Activated T-helper 2 cell treated with anti-CD3 and anti-CD28 coated beads, Interferon-gamma antibody, Interleukin-2, Interleukin-4, amounts not matched to agents 10 μg/mL and 5 μg/mL and 100 μg/mL, durations not matched to agents 14 hours and 24 hours and 36 hours (primary cell): ENCODE measurements around the gene TUBA3C. TPM values are rescaled to one million over a fixed set of nuclear protein-coding genes. Genes with fewer than 3 reads are reported as not detected.

Experiments
- DNase-seq: peaks from one replicate; pipeline ENCODE4 v3.0.0; 2021; ENCODE audit warnings: low spot score
- H3K27ac Mint-ChIP-seq: one replicate; pipeline ENCODE4 v1.8.0; 2021; ENCODE audit warnings: mixed read lengths
- H3K27me3 Mint-ChIP-seq: one replicate; pipeline ENCODE4 v1.8.0; 2021; ENCODE audit warnings: low read depth, mixed read lengths
- H3K36me3 Mint-ChIP-seq: one replicate; pipeline ENCODE4 v1.8.0; 2021; ENCODE audit warnings: low read depth, mixed read lengths
- H3K4me1 Mint-ChIP-seq: one replicate; pipeline ENCODE4 v1.8.0; 2021; ENCODE audit warnings: low read depth, mixed read lengths
- H3K4me3 Mint-ChIP-seq: one replicate; pipeline ENCODE4 v1.8.0; 2021; ENCODE audit warnings: low read depth, mild to moderate bottlenecking, moderate library complexity, mixed read lengths
- H3K9me3 Mint-ChIP-seq: one replicate; pipeline ENCODE4 v1.8.0; 2021; ENCODE audit warnings: mixed read lengths
- intact Hi-C: fragments of 100-400 bp; cut with micrococcal nuclease; formaldehyde crosslinking; loops from one replicate; pipeline ENCODE4 v1.15.1; 2023
- total RNA-seq: library from RNA; stranded (reverse); gene quantifications from 2 replicates; pipeline ENCODE4 v1.2.3, GENCODE V29; 2022

TUBA3C gene
- total RNA-seq, 1 donor from 2014 or later: not detected

DNA sequence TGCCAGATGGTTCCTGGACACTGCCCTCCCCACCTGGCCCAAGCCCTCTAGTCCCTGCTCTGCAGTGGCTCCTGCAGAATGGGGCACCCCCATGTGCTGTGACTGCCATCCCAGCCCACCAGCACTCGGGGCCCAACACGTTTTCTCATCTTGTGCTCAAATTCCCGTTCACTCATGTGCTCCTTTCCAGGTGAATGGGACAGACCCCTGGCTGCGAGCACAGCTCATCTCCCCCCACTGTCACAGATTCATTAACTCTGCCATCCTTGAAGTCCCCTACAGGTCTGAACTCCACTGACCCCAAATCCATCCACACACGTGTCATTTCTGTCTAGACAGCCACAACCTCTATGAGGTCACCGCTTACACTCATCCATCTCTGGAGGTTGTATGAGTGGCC is 23.6 kb downstream of the TUBA3C start:
- intact Hi-C loops: no loop called here
- Mint-ChIP-seq H3K27ac (no peak overlapping the region), H3K27me3 (no peaks in the 10 kb centered on the region), H3K36me3 (no peaks in the 10 kb centered on the region), H3K9me3 (no peaks in the 10 kb centered on the region), H3K4me3 (no peak overlapping the region), H3K4me1 (no peaks in the 10 kb centered on the region)
- DNase-seq: no peak

DNA sequence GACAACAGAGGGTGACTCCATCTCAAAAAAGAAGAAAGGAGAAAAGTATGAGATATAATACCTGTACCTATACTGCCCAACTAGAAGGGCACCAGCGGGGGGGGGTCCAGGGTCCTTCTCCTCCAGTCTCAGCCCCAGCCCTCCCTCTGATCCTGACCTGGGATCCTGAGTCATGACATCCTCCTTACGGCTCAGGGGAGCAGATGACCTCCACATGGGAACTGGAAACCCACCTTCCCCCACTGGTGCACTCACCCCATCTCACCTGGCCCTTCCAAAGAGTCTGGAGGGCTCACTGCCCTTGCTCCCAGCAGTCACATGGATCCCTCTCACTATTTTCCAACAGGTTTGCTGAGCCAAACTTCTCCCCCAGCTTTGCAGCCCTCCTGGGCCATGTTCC is 24.2 kb downstream of the TUBA3C start:
- intact Hi-C loops: no loop called here
- Mint-ChIP-seq H3K9me3 (no peaks in the 10 kb centered on the region), H3K36me3 (no peaks in the 10 kb centered on the region), H3K27me3 (no peaks in the 10 kb centered on the region), H3K4me3 (no peak overlapping the region), H3K4me1 (no peaks in the 10 kb centered on the region), H3K27ac (no peak overlapping the region)
- DNase-seq: no peak

DNA sequence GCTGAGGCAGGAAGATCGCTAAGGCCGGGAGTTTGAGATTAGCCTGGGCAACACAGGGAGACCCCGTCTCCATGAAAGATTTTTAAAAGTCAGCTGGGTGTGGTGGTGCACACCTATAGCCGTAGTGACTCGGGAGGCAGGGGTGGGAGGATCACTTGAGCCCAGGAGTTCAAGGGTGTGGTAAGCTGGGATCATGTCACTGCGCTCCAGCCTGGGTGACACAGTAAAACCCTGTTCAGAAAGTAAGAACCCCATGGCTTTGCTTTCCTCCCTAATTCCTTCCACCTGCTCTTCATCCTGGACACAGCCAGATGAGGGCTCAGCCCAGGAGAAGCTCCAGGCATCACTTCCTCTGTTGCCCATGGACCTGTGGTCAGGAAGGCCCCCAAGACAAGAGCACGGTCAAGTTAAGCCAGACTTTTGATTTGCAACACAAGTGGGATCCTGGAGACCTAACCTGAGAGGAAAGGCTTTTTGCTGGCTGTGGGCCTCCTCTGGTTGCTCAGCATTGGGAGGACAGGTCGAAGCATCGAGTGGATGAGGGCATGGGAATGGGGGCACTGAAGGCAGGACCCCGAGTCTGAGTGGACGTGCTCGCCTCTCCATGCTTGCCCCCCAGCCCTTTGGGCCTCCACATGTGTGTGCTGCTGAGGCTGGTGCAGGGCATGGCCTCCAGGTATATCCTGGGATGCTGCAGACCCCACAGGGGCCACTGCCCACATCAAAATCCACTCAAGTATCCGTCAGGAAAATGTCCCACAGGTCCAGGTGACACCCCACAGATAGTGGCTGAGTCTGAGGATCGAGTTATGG is 25.4 kb downstream of the TUBA3C start:
- Mint-ChIP-seq H3K4me3 (no peak overlapping the region), H3K27me3 (no peaks in the 10 kb centered on the region), H3K27ac (no peak overlapping the region), H3K4me1 (no peaks in the 10 kb centered on the region), H3K36me3 (no peaks in the 10 kb centered on the region), H3K9me3 (no peaks in the 10 kb centered on the region)
- intact Hi-C loops: no loop called here
- DNase-seq: no peak

DNA sequence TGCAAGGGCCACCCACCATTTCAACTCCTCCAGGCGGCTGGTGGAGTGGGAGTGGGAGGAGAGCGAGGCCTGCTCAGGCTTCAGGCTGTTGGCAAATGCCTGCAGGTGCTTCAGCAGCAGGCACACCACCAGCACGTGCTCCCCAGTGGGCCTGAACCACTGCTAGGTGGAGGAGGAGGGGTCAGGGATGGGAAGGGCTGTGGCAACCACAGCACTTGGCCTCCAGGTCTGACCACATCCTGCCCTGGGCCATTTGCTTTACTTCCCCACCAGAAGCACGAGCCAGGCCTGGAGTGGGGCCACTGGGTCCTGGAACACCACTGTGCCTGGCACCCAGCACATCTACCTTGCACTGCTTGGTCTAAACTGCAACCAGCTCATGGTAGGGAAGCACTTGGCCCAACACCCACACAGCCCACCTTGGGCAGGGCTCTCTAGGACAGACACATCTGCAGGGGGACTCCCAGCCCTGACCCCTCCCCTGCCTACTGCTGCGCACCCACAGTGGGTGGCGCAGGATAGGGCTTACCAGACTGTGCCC is 26.2 kb downstream of the TUBA3C start:
- no peaks in the 10 kb centered on the region for H3K9me3 Mint-ChIP-seq
- H3K4me3 Mint-ChIP-seq: no peak overlapping the region
- no peak for DNase-seq
- no peaks in the 10 kb centered on the region for H3K36me3 Mint-ChIP-seq
- no peak overlapping the region for H3K27ac Mint-ChIP-seq
- intact Hi-C loops: no loop called here
- no peaks in the 10 kb centered on the region for H3K27me3 Mint-ChIP-seq
- no peaks in the 10 kb centered on the region for H3K4me1 Mint-ChIP-seq

DNA sequence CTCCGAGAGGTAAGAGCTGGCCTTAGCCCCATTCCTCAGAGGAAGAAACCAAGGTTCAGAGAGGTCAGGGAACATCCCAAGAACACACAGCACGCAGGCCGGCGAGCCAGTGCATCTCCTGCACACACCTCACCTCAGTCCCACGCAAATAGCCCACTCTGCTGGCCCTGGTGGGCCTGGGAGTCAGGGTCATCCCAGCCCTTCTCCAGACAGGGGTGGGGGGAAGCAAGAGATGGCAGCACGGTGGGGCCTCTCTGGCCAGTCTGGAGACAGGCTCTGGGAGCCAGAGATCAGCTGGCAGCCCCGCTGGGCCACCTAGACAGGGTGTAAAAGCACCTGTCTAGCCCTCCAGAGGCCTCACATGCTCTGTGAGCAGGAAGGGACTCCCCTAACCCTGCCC is 26.8 kb downstream of the TUBA3C start:
- Mint-ChIP-seq H3K4me3 (no peak overlapping the region), H3K9me3 (no peaks in the 10 kb centered on the region), H3K27me3 (no peaks in the 10 kb centered on the region), H3K36me3 (no peaks in the 10 kb centered on the region), H3K27ac (no peak overlapping the region), H3K4me1 (no peaks in the 10 kb centered on the region)
- DNase-seq: no peak
- intact Hi-C loops: no loop called here

DNA sequence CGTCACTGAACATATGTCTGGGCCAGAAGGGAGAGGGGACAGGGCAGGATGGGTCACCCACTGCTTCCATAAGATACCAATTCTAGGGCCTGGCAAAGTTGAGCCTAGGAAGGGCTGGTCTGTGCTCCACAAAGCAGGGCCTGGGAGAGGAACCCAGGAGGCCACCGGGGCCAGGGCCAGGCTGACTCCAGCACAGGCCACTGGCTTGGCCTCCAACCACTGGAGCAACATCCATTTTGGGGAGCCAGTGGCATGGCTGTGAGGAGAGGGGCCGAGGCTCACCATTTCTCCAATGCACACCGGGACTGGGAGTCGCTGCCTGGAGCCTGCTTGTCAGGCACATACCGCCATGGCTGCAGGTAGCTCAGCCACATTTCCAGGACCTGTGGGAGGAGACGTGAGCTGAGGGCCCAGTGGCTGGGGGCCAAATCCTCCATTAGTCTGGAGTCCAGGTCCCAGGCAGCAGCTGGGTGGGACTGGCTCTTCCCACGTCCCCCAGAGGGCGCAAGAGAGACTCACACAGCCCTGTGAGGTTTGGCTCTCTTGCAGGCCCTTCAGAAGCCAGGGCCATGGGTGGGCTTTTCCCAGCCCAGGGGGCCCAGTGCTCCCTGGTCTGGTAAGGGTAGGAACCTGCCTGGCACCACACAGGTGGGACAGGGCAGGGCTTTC is 27.7 kb downstream of the TUBA3C start:
- Mint-ChIP-seq H3K4me1 (no peaks in the 10 kb centered on the region), H3K27me3 (no peaks in the 10 kb centered on the region), H3K9me3 (peaks cover 2% of the 10 kb centered on the region), H3K4me3 (no peak overlapping the region), H3K27ac (no peak overlapping the region), H3K36me3 (no peaks in the 10 kb centered on the region)
- intact Hi-C loops: no loop called here
- no peak for DNase-seq

DNA sequence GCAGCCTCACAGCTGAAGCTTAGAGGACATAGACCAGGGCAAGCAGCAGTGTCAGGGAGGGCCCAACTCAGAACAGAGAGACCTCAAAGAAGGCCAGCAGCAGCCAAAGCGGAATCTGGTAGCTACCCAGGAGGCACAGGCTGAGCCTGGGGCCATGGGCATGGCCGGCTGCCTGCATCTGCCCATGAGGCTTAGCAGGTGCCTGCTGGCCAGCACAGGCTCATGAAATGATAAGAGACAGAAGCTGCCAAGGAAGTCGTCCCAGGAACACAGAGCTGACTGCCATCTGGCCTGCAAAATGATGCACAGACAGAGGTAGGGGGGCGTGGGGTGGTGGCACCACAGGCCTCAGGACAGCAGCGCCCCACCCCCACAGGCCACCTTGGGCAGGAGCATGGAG is 29.2 kb downstream of the TUBA3C start:
- no peak for DNase-seq
- Mint-ChIP-seq H3K4me3 (no peak overlapping the region), H3K27ac (no peak overlapping the region), H3K27me3 (no peaks in the 10 kb centered on the region), H3K9me3 (peaks cover 14% of the 10 kb centered on the region), H3K36me3 (no peaks in the 10 kb centered on the region), H3K4me1 (no peaks in the 10 kb centered on the region)
- intact Hi-C loops: no loop called here

DNA sequence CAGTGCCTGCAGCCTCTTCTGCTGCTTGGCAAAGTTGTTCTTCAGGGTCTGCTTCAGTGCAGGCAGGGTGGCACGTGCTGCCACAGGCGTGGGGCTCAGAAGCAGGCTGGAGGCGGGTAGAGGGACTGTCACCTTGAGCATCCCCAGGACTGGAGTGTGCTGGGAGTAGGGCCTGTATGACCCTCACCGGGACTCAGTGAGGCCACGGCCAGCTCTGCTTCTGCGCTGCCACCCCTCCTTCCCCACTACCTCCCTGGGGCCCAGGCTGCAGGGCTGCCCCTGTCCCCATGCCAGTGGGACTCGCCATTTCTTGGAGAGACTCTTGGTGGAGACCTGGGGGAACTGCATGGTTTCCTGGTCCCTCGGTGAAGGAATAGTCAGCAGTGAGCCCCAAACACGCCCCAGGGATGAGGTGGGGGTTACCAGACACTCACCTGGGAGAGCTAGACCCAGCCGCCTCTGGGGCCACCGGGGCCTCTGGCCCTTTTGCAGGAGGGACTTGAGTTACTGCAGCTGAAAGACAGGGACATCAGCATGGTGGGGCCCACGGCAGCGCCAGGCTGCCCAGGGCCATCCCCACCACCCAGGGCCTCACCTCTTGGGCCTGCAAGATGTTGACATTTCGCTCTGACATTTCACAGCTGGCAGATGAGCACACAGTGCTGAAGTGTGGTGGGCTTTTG is 29.9 kb downstream of the TUBA3C start:
- no peaks in the 10 kb centered on the region for H3K27me3 Mint-ChIP-seq
- no peak overlapping the region for H3K4me3 Mint-ChIP-seq
- no peak overlapping the region for H3K27ac Mint-ChIP-seq
- no peak for DNase-seq
- intact Hi-C loops: no loop called here
- peaks cover 14% of the 10 kb centered on the region for H3K9me3 Mint-ChIP-seq
- H3K36me3 Mint-ChIP-seq: no peaks in the 10 kb centered on the region
- no peaks in the 10 kb centered on the region for H3K4me1 Mint-ChIP-seq

DNA sequence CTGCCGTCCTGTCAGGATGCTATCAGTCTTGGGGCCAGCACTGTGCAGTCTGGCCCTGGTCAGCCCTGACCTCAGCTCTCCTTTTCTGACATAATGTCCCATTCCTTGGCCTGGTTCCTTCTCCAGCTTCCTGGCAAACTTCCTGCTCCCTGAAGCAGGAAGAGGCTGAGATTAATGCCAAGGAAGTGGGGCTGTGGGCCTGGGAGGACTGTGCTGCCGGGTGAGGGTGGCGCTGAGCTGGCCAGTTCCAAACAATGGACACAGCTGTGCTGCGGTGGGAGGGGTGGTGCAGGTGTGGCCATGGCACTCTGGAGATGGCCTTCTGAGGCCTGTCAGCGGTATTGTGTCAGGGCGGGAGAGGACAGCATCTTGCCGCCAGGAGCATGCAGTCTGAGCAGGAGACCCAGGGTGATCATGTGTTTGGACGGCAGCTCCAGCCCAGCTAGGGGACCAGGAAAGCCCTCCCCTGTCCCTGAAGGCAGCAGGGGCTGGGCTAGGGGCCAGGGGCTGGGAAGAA is 30.9 kb downstream of the TUBA3C start:
- DNase-seq: no peak
- Mint-ChIP-seq H3K36me3 (no peaks in the 10 kb centered on the region), H3K9me3 (peaks cover 20% of the 10 kb centered on the region), H3K27me3 (no peaks in the 10 kb centered on the region), H3K27ac (no peak overlapping the region), H3K4me1 (no peaks in the 10 kb centered on the region), H3K4me3 (no peak overlapping the region)
- intact Hi-C loops: no loop called here

DNA sequence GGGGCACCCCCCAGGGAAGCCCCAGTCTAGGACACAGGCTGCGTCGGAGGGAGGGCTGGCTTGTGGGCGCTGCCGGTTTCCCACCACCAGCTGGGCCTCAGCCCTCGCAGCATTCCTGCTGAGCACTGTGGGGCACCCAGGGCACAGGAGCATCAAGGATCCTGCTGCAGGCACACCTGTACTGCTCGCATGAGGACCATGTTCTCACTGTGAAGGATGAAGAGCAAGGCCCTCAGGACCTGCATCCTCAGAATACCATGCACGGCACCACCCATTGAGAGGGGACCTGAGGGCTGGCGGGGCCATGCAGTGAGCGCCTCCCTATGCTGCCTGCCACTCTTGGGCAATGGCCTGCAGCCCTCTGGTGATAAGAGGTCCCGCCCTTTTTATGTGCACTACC is 31.4 kb downstream of the TUBA3C start:
- Mint-ChIP-seq H3K27ac (no peak overlapping the region), H3K36me3 (no peaks in the 10 kb centered on the region), H3K4me3 (no peak overlapping the region), H3K27me3 (no peaks in the 10 kb centered on the region), H3K4me1 (no peaks in the 10 kb centered on the region), H3K9me3 (peaks cover 20% of the 10 kb centered on the region)
- DNase-seq: no peak
- intact Hi-C loops: no loop called here

DNA sequence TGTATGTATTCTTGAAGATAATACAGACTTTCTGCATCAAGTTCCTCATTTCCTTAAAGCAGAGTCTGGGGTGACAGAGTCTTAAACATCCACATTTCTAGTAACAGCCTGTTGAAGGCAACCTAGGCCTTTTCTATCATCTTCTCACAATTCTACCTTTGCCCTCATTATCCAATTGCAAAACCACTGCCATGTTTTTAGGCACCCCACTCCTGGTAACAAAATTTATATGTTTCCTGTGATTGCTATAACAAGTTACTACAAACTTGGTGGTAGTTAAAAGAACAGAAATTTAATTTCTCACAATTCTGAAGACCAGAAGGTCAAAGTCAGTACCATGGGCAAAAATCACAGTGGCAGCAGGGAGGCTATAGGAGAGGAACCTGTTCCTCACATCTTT is 33.1 kb downstream of the TUBA3C start:
- peaks cover 28% of the 10 kb centered on the region for H3K9me3 Mint-ChIP-seq
- H3K27me3 Mint-ChIP-seq: no peaks in the 10 kb centered on the region
- H3K27ac Mint-ChIP-seq: no peak overlapping the region
- intact Hi-C loops: no loop called here
- H3K4me3 Mint-ChIP-seq: no peak overlapping the region
- no peak for DNase-seq
- no peaks in the 10 kb centered on the region for H3K36me3 Mint-ChIP-seq
- no peaks in the 10 kb centered on the region for H3K4me1 Mint-ChIP-seq
